Measurements from ENCODE around the gene LTB.

The LTB gene

GRCh38 chr6:31530659-31531058 lies 51.6 kb downstream of the LTB start:
- no peak for TF ChIP-seq CTCF (IDR thresholded peaks at IDR 0.05; ENCODE audit: low read depth, low read length)
- no peak for TF ChIP-seq EZH2phosphoT487 (IDR thresholded peaks at IDR 0.05; ENCODE audit: low read depth)
- Histone ChIP-seq H3K36me3 (replicated peaks; ENCODE audit: low read depth, low read length) (peaks cover 36% of the 10 kb centered on the region), H3K4me3 (ENCODE audit: low read length) (no peak overlapping the region), H3K79me2 (ENCODE audit: low read length) (peaks cover 12% of the 10 kb centered on the region), H3K9me3 (ENCODE audit: insufficient read depth, low read length) (no peaks in the 10 kb centered on the region), H3K4me1 (ENCODE audit: low read length) (no peaks in the 10 kb centered on the region), H3K4me2 (ENCODE audit: low read length) (no peak overlapping the region), H3K27ac (ENCODE audit: low read length) (no peak overlapping the region), H2AFZ (ENCODE audit: low read depth, low read length) (no peak overlapping the region), H4K20me1 (ENCODE audit: insufficient read depth, low read length) (peaks cover 33% of the 10 kb centered on the region), H3K9ac (ENCODE audit: low read length) (no peak overlapping the region), H3K27me3 (ENCODE audit: low read depth, low read length) (no peaks in the 10 kb centered on the region)

Measured in OCI-LY3 (cell line).